Muscle of arm (tissue), 12 donors: ENCODE measurements around the gene USH2A. TPM values are rescaled to one million over a fixed set of nuclear protein-coding genes. Genes with fewer than 3 reads are reported as not detected.

Experiments
- DNase-seq: peaks from one replicate; pipeline ENCODE4 v3.0.0-alpha.2; 2013
- polyA plus RNA-seq, 12 donors: library from polyadenylated mRNA; unstranded; fragments of 120-200 nt; gene quantifications; one replicate each; pipeline ENCODE4 v1.2.1, GENCODE V29; 2013; ENCODE audit not compliant: insufficient read length in 12 of 12

The USH2A gene
- polyA plus RNA-seq, 12 donors: 0.04 to 0.19 (median 0.08) TPM; not detected in 2

DNA sequence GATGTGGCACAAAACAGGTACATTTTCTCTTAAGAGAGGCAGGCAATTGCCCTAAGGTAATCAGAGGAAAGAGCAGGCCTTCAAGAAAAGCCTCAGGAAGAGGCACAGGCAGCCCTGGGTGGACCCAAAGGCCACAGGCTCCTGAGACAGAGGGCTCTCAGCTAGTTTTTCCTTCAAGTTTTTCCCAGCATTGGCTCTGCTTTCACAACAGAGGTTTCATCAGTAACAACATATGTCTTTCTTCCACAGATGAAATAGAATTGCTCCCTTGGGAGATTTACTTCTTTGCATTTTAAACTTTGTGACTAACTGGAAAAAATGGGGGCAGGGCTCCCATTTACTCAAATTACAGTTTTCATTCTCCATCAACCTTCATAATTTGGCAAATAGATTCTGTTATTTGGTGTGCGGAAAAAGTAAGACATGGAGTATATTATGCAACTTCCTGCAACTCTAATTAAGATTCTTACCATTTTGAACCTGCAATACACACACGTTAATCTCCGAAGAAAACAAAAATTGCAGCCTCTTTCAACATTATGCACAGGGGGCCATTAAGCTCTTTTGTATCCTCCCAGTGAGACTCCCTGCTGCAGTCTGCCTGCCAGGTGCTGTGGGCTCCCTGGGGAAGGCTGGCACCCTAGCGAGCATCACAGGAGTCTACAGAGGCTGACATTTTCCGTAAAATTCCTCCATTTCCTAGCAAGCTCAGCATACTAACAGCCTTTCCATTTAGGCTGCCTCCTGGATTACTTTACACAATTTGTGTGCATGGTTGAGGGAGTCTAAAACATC is 282.3 kb downstream of the USH2A start:
- peak; percentile 30 for DNase-seq

DNA sequence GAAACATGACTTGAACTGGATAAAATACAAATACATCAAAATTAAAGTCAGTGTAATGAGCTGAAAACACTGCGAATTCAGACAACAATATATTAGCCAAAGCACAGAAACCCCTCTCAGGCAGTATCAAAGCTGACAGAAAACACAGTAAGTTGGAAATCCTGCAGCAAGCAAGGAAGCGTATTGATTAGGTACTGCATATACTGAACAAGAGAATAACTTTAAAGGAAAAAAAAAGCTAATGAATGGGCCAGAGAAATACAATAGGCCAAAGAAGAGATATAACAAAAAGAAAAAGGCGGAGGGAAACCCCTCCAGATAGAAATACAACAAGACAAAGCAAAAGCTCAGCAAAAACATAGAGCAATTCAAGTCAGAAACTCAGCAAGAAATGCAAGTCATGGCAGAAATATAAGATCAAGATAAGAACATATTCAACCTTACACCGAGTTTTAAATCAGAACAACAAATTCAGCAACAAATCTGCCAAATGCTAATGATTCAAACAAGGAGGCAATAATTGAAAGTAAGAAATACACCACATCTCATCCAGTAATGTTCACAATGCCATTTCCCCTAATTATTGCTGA is 299.0 kb downstream of the USH2A start:
- DNase-seq: no peak

DNA sequence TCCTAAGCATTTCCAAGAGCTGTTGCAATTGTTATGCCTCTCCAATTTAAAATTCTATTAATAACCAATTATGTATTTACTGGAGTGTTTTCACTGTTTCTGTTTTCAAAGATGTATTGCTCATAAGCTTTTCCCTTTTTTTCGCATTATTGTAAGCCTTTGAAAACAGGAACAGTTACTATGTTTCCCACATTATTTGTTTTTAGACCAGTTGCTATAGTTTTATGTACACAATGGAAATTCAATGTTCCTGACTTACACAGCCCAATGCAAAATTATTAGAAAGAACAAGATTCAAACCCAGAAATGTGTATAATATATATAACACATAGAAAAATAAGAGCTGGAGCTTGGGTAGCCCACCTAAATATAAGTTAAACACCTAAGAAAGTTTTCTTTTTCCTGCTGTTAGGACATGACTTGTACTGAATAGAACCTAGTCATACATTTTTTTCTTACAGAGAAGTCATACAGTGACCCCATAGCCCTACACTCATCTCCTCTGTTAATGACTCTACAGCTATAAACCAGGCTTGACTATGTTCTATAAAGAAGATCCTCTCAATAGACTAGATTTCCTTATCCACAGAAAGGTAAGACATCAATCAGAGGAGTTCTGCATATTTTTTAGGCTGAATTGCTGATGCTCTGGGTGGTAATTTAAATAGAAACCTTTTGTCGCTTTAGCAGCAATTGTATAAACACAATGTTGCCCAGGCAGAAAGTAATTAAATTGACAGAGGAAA is 299.6 kb downstream of the USH2A start:
- DNase-seq: no peak

DNA sequence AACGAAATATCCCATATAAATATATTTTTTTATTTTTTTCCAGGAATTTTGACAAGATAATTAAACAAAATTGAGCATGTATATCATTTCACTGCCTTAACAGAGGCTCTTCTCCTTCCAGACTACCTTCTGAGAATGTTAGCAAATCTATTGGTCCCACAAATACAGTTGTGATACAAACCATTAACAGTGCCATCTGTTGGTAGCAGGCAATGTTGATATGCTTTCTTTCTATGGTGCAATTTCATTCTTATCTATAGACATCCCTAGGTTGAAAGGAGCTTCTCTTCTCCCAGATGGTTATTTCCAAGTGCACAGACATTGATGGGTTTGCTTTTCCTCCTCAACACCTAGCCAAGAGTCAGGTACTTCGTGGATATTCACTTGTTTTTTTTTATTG is 303.6 kb downstream of the USH2A start:
- no peak for DNase-seq

DNA sequence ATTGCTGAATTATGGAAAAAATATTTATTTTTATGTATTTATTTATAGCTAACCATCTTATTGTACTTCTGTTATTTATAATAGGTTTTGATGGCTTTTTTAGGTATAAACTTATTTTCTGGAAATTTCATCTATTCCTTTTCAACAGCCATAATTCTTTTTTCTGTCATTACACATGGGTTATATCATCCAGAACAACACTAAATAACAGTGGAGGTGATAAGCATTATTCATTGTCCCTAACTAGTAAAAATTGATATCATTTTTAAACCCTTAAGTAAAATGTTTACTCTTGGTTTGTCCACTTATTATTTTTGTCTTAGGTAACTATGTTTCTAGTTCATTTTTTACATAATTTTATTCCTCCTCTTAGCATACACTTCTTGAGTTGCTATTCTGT is 309.1 kb downstream of the USH2A start:
- DNase-seq: no peak

DNA sequence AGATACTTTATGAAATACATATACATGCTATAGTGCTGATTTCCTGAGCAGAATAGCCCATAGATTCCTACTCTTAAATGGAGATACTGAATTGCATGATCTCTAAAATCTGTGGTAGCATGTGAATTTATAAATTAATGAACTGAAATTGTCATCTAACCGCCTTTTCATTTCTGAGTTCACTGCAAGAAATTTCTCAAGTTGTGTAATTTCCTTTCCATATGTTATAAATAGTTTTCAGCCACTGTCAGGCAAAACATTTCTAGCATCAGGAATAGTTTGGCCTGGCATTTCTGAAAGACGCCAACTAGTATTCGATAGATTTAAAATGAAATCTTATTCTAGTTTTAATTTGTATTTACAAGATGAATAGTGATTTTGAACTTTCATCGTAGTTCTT is 310.1 kb downstream of the USH2A start:
- DNase-seq: no peak

DNA sequence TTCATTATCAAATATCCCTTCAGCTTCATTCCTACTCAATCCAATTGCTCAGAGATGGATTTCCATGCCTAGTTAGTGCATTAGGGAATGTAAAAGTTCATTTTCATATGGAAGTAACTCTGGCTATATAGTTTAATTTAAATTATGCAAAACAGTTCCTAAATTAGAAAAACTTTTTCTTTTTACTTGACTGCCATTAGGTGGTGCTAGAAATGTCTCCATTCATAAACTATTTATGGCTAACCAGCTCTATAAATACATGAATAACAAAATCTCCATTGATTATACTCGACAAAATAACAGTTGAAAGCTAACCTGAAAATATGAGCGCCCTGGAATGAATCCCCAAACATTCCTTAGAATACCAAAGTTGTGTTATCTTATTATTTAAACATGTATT is 311.4 kb downstream of the USH2A start:
- DNase-seq: no peak

DNA sequence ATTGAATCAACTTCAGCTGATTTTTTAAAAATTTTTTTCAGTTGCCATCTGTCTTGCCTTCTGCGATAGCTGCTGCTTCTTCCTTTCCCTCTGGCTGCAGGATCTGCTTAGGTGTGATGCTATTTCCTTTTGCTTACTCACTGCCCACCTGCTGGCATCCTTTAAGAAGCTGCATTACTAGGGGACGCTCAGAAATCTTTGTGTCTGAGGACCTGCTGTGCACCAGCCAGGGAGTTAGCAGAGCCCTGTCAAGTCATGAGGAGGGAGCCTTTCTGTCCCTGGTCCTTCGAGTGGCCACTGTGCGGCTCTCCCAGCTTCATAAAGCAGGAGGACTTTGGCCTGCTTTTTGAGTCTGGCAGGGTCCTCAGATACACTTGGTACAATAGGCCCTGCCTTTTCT is 327.8 kb downstream of the USH2A start:
- no peak for DNase-seq

DNA sequence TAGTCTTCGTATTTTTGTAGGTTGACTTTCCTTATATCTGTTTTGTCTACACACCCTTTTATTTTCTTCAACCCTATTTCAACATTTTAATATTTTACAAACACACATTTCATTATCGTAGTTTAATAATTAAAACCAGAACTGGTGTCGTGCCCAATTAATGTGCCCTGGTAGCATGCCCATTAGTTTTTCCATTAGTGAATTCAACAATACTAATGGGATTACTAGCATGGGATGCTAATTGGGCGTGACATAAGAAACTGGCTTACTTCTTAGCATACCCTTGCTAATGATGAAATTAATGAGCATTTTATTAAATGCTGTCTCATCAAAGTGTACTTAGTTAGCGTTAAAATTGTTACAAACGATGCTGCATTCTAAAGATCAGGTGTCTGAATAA is 332.7 kb downstream of the USH2A start:
- DNase-seq: no peak

DNA sequence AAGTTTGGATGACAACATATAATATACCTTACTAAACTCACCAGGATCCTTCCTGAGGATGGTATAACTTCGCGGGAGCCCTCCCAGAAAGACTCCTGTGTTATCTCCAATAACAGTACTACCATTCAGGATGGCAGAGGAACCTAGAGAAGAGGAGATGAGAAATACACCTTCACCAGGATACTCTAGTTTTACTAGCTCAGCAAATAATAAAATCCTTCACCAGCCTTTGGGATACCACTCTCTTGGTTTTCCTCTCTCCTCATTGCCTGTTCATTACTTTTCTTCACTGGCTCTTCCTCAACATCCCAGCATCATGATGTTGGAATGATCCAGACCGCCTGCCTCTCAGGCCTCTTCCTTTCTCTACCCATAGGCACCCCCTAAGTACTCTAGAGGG is 336.6 kb downstream of the USH2A start:
- DNase-seq: no peak

DNA sequence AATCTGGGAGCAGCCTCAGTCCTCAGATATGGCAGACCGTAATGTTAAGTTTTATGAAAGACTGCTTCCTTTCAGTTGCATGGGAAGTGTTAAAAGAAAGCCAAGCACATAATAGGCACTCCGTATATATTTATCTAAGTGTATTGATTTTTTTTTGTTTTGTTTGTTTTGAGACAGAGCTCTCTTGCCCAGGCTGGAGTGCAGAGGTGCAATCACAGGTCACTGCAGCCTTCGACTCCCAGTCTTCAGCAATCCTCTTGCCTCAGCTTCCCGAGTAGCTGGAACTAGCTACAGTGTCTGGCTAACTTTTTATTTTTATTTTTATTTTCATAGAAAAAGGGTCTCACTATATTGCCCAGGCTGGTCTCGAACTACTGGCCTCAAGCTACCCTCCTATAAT is 341.8 kb downstream of the USH2A start:
- no peak for DNase-seq

DNA sequence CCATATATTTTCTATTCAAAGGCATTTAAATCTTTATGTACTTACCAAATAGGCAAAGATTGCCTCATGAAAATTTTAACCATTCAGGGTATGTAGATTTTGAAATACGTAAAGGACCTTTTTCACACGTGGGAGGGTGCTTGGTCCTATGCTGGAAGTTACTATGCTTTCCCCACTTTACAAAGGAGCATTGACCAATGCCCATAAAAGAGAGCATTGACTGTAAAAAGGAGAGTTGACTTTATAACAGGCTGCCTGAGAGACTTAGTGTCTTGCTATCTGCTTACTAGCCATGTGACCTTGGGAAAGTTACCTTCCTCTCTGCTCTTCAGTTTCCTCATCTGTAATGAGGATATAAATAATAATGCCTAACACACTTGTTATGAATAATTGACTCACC is 346.5 kb downstream of the USH2A start:
- no peak for DNase-seq

DNA sequence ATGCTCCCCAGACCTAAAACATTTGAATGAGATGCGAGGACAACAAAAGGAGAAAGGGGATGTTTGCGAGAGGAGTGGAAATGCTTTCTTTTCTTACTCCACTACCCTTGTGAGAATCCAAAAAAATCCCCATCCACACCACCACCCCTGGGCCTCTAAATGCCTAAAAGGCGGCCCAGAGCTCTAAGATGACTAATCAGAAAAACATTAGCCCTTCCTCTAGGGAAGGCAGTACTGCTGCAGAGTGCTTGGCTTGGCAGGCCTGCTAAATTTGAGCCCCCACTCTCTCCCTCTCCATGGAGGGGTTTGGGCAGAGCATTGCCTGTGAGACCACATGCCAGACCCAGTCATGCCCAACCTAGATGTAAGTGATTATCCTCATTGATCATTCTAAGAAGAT is 347.9 kb downstream of the USH2A start:
- no peak for DNase-seq

DNA sequence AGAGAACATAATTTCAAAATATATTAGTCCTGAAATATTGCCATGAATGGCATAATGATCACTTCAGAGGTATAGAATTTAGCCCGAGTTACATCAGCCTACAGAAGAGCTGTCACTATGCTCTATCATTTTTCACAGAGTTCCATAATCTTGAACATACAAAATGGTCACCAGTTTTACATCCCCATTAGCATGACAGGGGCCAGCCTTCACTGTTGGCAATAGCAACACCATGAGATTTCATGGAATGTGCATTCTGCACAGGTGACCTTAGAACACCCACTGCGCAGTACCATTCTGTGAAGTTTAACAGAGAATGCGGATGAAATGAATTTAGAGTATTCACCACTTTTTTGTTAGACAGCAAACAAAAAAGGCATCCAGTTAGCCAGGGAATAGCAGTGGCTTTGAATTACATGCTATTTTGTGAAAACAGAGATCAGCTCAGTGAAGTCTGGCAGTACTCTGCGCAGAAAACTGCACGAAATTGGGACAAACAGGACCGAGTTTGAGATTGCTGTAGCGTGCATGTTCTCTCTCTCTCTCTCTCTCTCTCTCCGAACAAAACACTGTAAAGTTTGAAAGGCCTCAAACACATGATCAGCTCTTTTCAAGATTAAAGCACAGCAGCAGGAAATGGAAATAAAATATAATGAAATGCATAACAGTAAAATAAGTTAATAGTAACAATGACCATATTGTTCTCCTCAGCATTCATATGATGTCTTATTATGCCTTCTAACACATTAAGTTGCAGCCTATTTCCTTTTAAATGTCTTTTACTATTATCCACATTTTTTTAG is 349.3 kb downstream of the USH2A start:
- DNase-seq: no peak

DNA sequence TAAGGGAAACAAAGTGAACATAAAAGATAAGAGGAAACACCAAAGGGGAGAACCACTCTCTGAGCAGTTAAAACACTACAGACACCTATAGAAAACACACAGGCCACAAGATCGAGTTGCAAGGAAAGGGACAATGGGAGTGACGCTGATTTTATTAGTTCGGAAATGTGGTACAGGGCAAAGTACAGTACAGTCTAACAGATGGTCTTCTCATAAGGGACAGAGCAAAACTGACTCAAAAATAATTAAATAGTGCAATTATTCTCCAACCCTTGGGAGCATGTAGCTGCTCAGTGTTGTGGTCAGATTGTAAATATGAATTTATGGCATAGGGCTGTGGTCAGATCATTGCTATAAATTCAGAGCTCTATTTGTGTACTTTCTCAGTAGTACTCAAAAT is 352.0 kb downstream of the USH2A start:
- DNase-seq: no peak

DNA sequence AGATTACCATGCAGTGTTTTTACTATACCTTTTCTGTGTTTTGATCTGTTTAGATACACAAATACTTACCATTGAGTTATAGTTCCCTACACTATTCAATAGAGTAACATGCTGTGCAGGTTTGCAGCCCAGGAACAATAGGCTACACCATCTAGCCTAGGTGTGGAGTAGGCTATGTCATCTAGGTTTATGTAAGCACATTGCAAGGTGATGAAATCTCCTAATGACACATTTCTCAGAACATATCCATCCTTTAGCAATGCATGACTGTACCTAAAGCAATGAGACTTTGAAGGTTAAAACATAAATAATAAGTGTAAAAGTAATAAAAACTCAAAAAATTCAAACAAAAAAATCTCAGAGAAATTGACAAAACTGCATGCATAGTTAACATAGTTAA is 358.6 kb downstream of the USH2A start:
- no peak for DNase-seq

DNA sequence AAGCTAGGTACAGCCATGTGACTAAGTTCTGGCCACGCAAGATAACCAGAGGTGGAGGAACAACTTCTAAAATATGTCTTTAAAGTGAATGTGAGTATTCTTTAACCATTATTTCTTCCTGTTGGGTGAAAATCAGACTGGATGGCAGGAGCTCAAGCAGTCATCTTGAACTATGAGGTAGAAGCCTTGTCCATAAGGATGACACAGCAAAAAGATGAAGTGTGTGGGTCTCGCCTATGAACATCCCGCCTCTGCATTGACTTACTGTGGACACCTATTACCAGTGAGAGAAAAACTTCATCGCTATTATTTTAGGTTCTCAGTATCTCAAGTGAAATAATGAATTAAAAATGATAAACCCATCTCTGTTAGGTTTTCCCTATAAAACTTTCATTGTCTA is 365.3 kb downstream of the USH2A start:
- no peak for DNase-seq

DNA sequence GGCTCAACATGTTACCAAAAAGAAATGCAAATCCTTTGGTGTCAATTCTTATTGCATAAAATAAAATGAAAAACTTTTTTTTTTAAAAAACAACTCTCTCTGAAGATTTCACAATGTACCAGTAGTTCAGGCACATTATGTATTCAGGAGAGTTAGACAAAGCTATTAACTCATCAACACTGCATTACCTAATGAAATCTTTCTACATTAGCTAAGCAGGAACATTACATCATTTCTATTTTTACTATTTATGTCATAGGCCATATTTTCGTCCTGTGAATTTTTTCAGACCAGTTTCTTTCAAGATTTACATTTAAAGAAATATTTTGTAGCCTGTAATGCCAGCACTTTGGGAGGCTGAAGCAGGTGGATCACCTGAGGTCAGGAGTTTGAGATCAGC is 366.2 kb downstream of the USH2A start:
- no peak for DNase-seq

DNA sequence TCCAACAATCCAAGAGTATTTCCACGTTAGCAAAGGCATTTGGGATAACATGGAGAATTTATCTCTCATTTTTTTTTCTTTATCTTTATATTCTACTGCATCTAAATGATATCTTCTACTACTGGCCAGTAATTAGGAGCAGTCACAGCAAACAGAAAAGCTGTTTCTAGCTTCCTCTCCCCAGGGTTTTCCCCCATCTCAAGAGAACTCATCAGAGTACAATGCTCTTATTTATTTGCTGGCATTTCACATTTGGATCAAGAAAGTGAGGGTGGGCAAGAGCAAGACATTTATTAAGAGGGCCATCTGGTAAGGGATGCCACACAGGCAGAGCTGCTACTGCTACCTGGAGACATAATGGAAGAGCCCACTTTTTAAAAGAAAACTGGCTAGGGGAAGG is 368.2 kb downstream of the USH2A start:
- no peak for DNase-seq

DNA sequence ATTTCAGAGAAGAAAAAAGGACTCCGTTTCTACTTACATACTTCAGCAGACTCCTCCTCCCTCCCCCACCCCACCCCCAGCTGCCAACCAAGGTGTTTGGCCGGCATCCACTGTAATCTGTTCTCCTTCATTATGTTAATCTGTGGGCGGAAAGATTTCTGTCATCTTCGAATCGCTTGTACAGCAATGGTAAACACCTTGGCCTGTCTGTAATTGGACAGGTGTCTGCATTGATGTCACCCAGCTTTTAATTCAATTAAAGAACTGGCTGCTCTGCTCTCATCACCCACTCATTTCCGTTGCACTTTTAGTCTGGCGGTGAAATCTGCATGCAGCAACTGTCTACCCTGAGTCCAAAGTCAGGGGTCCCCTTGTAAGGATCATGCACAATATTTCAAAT is 368.6 kb downstream of the USH2A start:
- DNase-seq: no peak

DNA sequence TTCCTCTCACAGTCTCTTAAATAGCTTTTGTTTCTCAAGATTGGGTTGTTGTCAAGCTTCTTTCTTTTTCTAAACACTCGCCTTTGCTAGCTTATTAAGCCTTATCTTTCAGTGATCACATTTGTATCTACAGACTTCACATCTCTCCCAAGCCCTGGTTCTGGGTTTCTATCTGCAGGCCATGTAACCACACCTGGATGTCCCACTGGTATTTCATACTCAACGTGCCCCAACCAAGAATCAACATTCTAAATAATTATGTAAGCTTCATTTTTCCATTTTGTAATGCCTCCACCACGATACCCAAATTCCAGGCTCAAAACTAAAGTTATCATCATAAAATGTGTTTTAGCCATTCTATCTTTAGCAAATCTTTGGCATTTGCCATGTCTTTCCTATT is 372.2 kb downstream of the USH2A start:
- DNase-seq: no peak

DNA sequence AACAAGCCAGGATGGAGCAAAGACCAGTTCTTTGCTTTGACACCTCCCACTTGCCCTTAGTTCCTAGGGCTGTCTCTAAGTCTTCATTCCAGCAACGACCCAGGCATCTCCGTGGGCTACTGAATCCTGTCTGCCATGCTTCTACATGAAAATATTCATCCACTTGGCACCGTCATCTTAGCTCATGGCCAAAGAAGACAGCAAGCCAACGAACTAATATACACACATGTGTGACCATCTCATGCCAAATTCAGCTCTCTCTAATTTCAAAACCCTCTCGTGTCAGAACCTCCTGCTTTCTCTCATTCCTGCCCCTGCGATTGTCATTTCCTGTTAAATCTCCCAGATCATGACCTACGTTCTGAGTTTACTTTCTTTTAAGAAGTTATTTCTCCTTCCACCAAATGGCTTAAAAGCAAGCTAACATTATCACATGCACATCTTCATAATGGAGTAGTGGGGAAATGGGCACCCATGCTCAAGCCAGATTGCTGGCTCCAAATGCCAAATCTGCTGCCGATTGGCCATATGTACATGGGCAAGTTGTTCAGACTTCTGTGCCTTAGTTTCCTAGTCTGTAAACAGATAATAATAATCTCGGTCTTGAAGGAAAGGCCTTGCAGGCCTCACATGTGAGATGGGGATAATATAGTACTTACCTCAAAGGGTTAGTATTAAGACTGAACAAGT is 373.4 kb downstream of the USH2A start:
- DNase-seq: no peak
